Cardiac muscle cell (in vitro differentiated cells and primary cell): ENCODE measurements around the gene RPS2. TPM values are rescaled to one million over a fixed set of nuclear protein-coding genes. Genes with fewer than 3 reads are reported as not detected.

Source experiments
- DNase-seq, 2 donors: peaks; one replicate each; pipeline versions ENCODE4 v3.0.0 to v3.0.0-alpha.2; 2010 to 2017; ENCODE audit warnings: low read depth in 1 of 2, low spot score in 1 of 2
- H3K27ac ChIP-seq: fragments of 200-600 bp; sonication (generic); 2 replicates; pipeline ENCODE4 v1.5.1; 2016
- H3K27me3 ChIP-seq: fragments of 200-600 bp; sonication (generic); 2 replicates; pipeline ENCODE4 v1.6.0; 2016; ENCODE audit warnings: control low read depth
- H3K36me3 ChIP-seq: fragments of 200-600 bp; sonication (generic); 2 replicates; pipeline ENCODE4 v1.5.1; 2016; ENCODE audit warnings: control low read depth
- H3K4me1 ChIP-seq: fragments of 200-600 bp; sonication (generic); 2 replicates; pipeline ENCODE4 v1.8.1; 2017; ENCODE audit warnings: low read depth, mild to moderate bottlenecking, mixed run types
- H3K4me3 ChIP-seq: fragments of 200-600 bp; sonication (generic); 2 replicates; pipeline ENCODE4 v1.5.1; 2016; ENCODE audit warnings: mild to moderate bottlenecking
- H3K9me3 ChIP-seq: fragments of 200-600 bp; sonication (generic); 2 replicates; pipeline ENCODE4 v1.5.1; 2017; ENCODE audit warnings: low read depth, mild to moderate bottlenecking, control low read depth
- polyA plus RNA-seq: library from polyadenylated mRNA; unstranded; fragments of >200 nt; fragmentation: Nextera tagmentation; extraction: Ambion mirVana; gene quantifications from 2 replicates; pipeline ENCODE4 v1.2.1, GENCODE V29; 2016
- total RNA-seq: library from RNA; depleted of rRNA; stranded (reverse); fragments of >200 nt; gene quantifications from 2 replicates; pipeline ENCODE4 v1.2.3, GENCODE V29; 2016
- TF ChIP-seq, protein P1 (sequence below): IDR thresholded peaks from 2 replicates; pipeline ENCODE4 v1.5.1; 2012; ENCODE audit warnings: low read depth, mild to moderate bottlenecking, low read length

Gene RPS2
- total and polyA plus RNA-seq, 2 experiments from 2014 or later: 2,155 to 3,550 TPM

GRCh38 chr16:1973461-1974156 lies 9.0 kb upstream of the RPS2 start:
- no peak overlapping the region for H3K4me3 ChIP-seq
- peaks cover 5% of the 10 kb centered on the region for H3K4me1 ChIP-seq
- no peak overlapping the region for H3K27ac ChIP-seq
- peaks cover 9% of the 10 kb centered on the region for H3K27me3 ChIP-seq
- TF ChIP-seq, protein P1, sequence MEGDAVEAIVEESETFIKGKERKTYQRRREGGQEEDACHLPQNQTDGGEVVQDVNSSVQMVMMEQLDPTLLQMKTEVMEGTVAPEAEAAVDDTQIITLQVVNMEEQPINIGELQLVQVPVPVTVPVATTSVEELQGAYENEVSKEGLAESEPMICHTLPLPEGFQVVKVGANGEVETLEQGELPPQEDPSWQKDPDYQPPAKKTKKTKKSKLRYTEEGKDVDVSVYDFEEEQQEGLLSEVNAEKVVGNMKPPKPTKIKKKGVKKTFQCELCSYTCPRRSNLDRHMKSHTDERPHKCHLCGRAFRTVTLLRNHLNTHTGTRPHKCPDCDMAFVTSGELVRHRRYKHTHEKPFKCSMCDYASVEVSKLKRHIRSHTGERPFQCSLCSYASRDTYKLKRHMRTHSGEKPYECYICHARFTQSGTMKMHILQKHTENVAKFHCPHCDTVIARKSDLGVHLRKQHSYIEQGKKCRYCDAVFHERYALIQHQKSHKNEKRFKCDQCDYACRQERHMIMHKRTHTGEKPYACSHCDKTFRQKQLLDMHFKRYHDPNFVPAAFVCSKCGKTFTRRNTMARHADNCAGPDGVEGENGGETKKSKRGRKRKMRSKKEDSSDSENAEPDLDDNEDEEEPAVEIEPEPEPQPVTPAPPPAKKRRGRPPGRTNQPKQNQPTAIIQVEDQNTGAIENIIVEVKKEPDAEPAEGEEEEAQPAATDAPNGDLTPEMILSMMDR: no peak
- no peaks in the 10 kb centered on the region for H3K9me3 ChIP-seq
- no peak for DNase-seq
- peaks cover 15% of the 10 kb centered on the region for H3K36me3 ChIP-seq

DNA sequence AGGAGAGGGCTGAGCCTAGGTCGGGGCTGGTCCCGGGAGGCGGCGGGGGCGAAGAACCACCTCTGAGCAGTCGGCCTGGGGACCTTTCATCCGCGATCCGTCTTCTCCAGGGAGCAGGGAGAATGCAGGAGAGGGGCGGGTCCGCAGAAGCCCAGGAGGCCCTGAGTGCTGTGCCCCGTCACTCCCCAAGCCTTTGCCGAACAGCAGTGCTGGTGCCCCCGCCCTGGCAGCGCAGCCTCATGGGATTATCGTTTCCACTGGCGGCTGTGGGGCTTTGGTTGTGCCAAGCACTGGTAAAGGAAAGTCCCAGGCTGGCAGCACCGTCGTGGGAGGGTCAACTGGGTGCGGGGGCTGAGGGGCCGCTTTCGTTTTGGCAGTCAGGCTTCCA lies 7.9 kb upstream of the RPS2 start:
- peak overlapping the region; percentile 78 for H3K4me3 ChIP-seq
- no peaks in the 10 kb centered on the region for H3K27me3 ChIP-seq
- H3K9me3 ChIP-seq: no peaks in the 10 kb centered on the region
- peaks cover 15% of the 10 kb centered on the region for H3K36me3 ChIP-seq
- H3K4me1 ChIP-seq: peaks cover 5% of the 10 kb centered on the region
- no peak overlapping the region for H3K27ac ChIP-seq
- DNase-seq: no peak
- TF ChIP-seq, protein P1: no peak

DNA sequence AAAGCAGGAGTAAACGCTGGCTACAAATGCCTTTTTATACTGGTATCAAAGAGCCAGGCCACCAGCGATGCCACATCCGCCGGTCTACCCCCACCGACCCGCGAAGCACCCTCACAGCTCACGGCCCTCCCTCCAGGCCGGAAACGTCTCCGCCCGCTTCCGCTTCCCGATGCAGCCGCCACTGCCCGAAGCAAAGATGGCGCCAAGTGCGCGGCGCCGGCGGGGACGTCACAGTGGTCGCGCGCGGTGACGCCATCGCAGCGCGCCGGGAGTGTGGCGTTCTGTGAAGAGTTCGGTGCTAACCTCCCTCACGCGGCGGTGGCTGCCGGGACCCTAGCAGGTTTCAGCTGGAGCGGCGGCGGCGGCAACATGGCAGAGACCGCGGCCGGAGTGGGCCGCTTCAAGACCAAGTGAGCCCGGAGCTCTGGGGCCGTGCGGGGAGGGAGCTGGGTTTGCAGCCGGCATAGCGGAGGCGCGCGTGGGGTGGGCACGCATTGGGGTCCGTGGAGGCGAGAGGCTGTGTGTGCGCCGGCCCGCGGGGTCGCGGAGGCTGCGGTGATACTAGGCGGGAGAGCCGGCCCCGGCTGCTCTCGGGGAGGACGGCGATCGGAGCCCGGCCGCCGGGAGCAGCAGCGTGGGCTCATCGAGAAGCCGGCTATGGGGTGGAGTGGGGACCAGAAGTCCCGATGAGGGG lies 7.3 kb upstream of the RPS2 start, which contains the start of gene TBL3:
TSS of gene TBL3 (plus strand) at position 258 of the 694 bp plus-strand sequence. CDS start at position 370, 112 bp downstream.
- TF ChIP-seq, protein P1: no peak
- Histone ChIP-seq H3K36me3 (peaks cover 11% of the 10 kb centered on the region), H3K4me1 (peaks cover 5% of the 10 kb centered on the region), H3K9me3 (no peaks in the 10 kb centered on the region), H3K4me3 (peak within 1 kb of the TSS; percentile 78), H3K27me3 (no peaks in the 10 kb centered on the region), H3K27ac (peak within 1 kb of the TSS; percentile 70)
- peak; percentile 93 to 97 for DNase-seq

GRCh38 chr16:1968146-1968953 lies 3.7 kb upstream of the RPS2 start:
- H3K36me3 ChIP-seq: no peaks in the 10 kb centered on the region
- H3K27ac ChIP-seq: no peak overlapping the region
- no peak overlapping the region for H3K4me3 ChIP-seq
- H3K27me3 ChIP-seq: no peaks in the 10 kb centered on the region
- no peaks in the 10 kb centered on the region for H3K9me3 ChIP-seq
- no peak for DNase-seq
- TF ChIP-seq, protein P1: no peak
- H3K4me1 ChIP-seq: peaks cover 13% of the 10 kb centered on the region

DNA sequence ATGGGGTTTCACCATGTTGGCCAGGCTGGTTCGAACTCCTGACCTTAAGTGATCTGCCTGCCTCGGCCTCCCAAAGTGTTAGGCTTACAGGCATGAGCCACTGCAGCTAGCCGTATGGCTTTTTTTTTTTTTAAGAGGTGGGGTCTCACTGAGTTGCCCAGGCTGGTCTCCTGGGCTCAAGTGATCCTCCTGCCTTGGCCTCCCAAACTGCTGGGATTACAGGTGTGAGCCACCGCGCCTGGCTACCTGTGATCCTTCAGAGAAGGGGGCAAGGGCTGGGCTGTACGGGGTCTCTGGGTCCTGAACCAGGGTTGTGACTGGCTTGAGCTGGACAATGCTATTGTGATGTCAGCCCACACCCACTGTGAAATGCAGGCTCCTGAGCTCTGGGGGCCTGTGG lies 1.8 kb upstream of the RPS2 start, which contains the start of gene RNF151:
TSS of gene RNF151 (plus strand) at position 397 of the 400 bp plus-strand sequence. CDS start 26 bp downstream, outside the sequence.
- Histone ChIP-seq H3K9me3 (no peaks in the 10 kb centered on the region), H3K27ac (no peak within 1 kb of the TSS), H3K27me3 (no peaks in the 10 kb centered on the region), H3K4me1 (peaks cover 8% of the 10 kb centered on the region), H3K36me3 (peaks cover 16% of the 10 kb centered on the region), H3K4me3 (peak within 1 kb of the TSS; percentile 93)
- TF ChIP-seq, protein P1: no peak
- DNase-seq: no peak
